HG02678 (cell line): ENCODE measurements around the gene CYBA.
"Not testable (repeated sequence)": the region's sequence is repeated elsewhere in the genome, so short reads cannot be mapped to it uniquely, and the experiment has no call there.

Source experiments
- ATAC-seq: cut with Tn5 transposase; IDR thresholded peaks from one replicate; pipeline ENCODE4 v1.9.1; 2021; ENCODE audit warnings: mild to moderate bottlenecking, moderate library complexity; ENCODE audit not compliant: unreplicated experiment

CYBA gene

DNA sequence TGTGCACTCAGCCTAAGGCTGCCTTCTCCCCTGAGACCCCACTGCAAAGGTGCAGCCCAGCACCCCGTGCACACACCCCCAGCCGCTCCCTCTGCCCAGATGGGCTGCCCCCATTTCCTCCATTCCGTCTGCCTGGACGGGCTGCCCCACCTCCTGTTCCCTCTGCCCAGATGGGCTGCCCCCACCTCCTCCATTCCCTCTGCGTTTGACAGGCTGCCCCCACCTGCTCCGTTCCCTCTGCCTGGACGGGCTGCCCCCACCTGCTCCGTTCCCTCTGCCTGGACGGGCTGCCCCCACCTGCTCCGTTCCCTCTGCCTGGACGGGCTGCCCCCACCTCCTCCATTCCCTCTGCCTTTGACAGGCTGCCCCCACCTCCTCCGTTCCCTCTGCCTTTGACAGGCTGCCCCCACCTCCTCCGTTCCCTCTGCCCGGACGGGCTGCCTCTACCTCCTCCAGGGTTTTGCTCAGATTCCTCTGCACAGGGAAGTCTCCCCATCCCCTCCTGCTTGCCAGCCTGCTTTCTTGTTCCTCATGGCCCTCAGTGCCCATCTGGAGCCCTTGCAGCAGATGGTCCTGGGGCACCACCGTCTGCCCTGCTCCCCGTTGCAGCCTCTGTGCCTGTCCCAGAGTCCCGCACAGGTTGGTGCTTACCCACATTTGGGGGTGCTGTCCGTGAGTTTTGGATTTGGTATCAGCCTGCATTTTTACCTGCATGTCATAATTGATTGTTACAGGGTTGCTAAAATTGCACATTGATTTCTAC is 35.9 kb downstream of the CYBA start:
- ATAC-seq: no peak

DNA sequence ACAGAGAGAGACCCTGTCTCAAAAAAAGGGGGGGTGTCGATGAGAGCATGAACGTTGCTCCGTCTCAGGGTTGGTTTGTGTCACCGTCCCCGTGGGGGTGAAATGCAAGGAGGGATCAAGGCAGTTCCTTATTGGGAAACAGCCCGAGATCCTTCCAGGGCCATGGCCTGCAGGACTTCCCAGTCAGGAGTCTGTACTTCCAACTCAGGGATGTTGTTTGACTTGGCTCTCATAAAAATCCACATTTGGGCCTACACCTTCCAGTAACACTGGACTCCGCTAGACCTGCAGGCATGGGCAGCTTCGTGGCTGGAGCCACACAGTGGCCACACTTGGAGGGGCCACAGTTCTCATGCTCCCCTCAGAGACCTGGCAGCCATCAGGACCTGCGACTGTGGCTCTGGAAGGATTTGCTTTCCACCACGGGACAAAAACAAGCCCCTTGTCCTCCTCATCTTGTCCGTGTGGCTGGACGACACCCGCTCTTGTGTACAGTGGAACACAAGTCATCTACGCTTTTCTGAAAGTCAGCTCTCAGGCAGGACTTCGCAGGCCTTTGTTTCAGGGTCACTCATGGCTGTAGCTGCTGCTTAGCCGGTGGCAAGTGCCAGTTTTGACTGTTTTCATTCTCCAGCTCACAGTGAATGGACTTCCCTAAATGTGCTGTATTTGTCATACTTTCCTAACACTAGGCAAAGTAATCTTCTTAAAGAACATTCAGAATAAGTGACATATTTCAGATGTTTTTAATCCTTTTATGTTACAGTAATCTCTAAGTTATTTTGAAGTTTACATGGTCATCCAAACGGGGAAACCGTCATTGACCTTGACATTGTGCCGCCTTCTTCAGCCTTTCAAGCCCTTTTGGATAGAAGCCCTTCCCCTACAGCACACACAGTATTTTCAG is 36.7 kb downstream of the CYBA start:
- no peak for ATAC-seq

DNA sequence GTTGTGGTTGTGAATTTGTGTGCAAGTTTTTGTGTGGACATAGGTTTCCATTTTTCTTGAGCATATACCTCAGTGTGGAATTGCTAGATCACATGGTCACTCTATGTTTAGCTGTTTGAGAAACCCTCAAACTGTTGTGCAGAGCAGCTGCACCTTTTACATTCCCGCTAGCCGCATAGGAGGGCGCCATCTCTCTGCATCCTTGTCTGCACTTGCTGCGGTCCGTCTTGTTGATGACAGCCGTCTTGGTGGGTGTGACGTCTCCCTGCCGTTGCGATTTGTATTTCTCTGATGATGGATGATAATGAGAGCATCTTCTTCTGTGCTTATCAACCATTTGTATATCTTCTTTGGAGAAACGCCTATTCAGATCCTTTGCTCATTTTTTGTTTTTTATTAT is 37.6 kb downstream of the CYBA start:
- no peak for ATAC-seq

GRCh38 chr16:88610909-88611812 is 39.7 kb downstream of the CYBA start:
- no peak for ATAC-seq

GRCh38 chr16:88610080-88610479 is 40.8 kb downstream of the CYBA start:
- no peak for ATAC-seq

DNA sequence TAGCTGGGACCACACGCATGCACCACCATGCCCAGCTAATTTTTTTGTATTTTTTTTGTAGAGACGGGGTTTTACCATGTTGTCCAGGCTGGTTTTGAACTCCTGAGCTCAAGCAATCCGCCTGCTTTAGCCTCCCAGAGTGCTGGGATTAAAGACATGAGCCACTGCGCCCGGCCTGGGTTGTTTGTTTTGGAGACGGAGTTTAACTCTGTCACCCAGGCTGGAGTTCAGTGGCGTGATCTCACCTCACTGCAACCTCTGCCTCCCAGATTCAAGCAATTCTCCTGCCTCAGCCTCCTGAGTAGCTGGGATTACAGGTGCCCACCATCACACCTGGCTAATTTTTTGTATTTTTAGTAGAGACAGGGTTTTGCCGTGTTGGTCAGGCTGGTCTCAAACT is 41.4 kb downstream of the CYBA start:
- ATAC-seq: not testable (repeated sequence)

DNA sequence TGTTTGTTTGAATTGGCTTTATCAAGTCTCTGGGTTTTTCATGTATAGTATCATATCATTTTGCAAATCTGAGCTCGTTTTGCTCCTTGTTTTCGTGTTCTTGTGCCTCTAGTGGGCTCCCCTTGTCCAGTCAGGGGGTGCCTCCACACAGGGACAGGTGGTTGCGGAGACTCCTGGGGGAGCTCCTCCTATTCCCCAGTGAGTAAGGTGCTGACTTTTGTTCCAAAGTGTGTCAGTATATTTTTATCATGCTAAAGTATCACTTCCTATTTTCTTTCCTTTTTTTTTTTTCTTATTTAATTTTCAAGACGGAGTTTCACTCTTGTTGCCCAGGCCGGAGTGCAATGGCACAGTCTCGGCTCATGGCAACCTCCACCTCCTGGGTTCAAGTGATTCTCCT is 42.8 kb downstream of the CYBA start:
- no peak for ATAC-seq

- no peak for ATAC-seq
These were observed 44.6 kb downstream of the CYBA start for GRCh38 chr16:88606148-88606757.

DNA sequence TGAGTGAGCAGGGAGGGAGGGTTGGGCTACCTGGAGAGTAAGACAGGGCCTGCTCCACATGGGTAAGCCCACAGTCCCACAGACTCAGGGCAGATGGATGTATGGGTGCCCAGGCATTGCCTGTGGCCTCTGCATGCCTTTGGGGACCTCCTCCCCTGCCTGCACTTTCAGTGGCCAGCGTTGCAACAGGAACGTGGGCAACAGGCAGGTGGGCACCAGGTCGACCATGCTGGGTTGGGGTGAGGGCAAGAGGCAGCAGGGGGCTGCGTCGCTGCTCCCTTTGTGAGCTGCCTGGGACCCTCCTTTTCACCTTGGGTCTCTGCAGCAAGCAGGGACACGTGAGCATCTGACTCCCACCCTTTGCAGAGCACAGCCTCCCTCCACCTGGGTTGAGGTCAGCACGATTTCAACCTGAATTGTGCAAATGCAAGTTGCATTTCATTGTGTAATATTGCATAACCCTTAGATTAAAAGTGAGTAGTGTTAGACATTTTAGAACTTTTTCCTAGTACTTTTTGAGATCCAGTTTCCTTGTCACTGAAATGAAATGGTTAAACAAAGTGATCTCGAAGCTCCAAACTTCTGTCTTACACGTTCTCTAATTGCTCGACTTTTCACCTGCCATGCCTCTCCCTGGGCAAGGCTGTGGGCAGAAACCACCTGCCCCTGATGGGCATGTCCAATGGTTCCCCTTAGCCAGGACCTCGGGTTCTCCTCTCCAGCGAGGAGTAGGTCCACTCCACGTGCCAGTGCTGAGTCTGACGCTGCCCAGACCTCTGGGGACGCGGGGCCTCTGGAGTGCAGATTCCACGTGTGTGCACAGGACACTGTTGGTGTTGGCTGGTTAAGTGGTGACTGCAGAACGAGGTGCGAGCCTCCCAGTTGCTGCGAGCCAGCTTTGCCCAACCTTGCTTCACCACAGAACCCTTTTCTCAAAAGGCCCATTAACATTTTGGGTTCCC is 45.4 kb downstream of the CYBA start:
- no peak for ATAC-seq

- no peak for ATAC-seq
These were observed 48.8 kb downstream of the CYBA start for GRCh38 chr16:88602091-88602490.

- no peak for ATAC-seq
These were observed 49.4 kb downstream of the CYBA start for GRCh38 chr16:88601313-88602036.

- ATAC-seq: no peak
These were observed 50.3 kb downstream of the CYBA start for GRCh38 chr16:88600539-88600896.

DNA sequence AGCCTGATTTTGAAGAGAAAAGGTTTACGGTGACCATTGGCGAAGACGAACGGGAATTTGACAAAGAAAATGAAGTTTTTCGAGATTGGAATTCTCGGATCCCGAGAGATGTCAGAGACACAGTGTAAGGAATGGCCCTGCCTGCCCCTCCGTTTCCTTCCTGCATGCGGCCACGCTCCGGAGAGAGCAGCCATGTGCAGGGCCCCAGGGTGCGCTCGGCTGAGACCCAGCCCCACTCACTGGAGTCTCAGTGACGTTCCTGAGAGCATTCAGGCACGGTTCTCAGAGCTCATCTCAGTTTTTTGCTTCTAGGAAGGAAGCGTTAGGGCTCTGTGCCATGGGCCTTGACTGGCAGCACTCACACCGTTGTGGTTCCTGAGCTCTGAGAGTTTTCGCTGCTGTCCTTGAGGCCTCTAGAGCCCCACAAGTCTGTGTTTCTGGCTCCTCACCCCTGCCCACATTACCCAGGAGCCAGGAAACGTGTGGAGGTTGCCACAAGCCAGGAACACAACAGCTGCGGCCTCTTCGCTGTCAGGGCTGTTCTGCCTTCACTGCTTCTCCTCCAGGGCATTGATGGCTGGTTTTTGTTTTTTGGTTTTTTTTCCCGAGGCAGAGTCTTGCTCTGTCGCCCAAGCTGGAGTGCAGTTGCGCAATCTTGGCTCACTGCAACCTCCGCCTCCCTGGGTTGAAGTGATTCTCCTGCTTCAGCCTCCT is 50.9 kb downstream of the CYBA start:
- no peak for ATAC-seq

GRCh38 chr16:88599092-88599733 is 51.6 kb downstream of the CYBA start:
- ATAC-seq: no peak

GRCh38 chr16:88597856-88598491 is 52.9 kb downstream of the CYBA start:
- no peak for ATAC-seq

- ATAC-seq: no peak
These were observed 54.4 kb downstream of the CYBA start for GRCh38 chr16:88596483-88596882.

DNA sequence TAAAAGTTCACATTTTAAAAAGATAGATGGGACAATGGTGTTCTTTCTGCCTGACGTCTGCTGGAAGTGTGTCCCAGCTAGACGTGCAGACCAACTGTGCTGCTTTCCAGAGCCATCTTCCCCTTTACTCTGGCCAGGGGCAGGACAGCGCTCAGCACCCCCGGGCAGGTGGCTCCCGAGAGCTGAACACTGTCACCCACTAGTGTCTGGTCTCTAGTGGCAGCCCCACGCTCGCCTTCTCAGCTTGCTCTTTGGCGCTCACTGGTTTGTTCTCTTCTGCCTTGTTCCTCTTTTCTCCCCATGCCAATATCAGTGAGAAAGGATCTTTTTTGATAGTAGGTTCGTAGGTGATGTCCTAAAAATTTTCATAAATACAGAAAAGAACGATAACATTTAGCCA is 54.9 kb downstream of the CYBA start:
- ATAC-seq: no peak
